Right atrium auricular region (tissue), 2 donors: Measurements from ENCODE around the gene GPC6. TPM values are rescaled to one million over a fixed set of nuclear protein-coding genes. Genes with fewer than 3 reads are reported as not detected.

Source experiments
- DNase-seq: peaks from one replicate; pipeline ENCODE4 v3.0.0-alpha.2; 2019; ENCODE audit warnings: low spot score
- H3K27ac ChIP-seq, 2 donors: fragments of 200-600 bp; sonication (generic); 1 replicate in 1 of 2; 2 replicates in 1 of 2; pipeline ENCODE4 v1.5.1; 2016 to 2019
- H3K27me3 ChIP-seq, 2 donors: fragments of 200-600 bp; sonication (generic); one replicate each; pipeline versions ENCODE4 v1.5.1 to v1.6.0; 2017 to 2019
- H3K36me3 ChIP-seq: fragments of 200-600 bp; sonication (generic); one replicate; pipeline ENCODE4 v1.5.1; 2016
- H3K4me1 ChIP-seq, 2 donors: fragments of 200-600 bp; sonication (generic); one replicate each; pipeline versions ENCODE4 v1.5.1 to v1.6.0; 2017 to 2019
- H3K4me3 ChIP-seq, 2 donors: fragments of 200-600 bp; sonication (generic); 1 replicate in 1 of 2; 2 replicates in 1 of 2; pipeline ENCODE4 v1.5.1; 2017 to 2019; ENCODE audit warnings: mild to moderate bottlenecking in 1 of 2, moderate library complexity in 1 of 2
- H3K9me3 ChIP-seq, 2 donors: fragments of 200-600 bp; sonication (generic); one replicate each; pipeline ENCODE4 v1.5.1; 2019
- CTCF ChIP-seq, 2 donors: fragments of 200-600 bp; sonication (generic); IDR thresholded peaks; one replicate each; pipeline ENCODE4 v1.5.1; 2019; ENCODE audit warnings: antibody characterized with exemption in 2 of 2
- total RNA-seq, 2 donors: library from RNA; depleted of rRNA; stranded (reverse); fragments of >200 nt; gene quantifications; one replicate each; pipeline ENCODE4 v1.1.0, GENCODE V29; 2016

The GPC6 gene
- total RNA-seq, 2 donors from 2014 or later, result 1.3 to 3.8 TPM

DNA sequence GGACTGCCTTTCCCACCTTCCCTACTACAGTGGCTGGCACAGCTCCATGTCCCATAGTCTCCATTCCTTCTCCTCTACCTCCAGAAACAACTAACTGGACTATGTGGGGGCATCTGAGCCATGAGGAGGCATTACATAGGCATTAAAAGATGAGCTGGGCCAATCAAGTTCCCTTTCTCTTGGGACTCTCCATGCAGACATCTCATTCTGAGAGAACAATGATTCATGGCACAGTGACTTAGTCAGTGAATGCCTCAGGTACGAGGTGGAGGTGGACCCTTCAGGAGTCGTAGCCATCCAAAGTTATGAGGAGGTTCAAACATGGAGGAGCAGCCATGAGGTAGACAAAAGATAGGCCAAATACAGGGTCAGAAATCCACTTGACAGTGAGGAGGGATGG, 70.0 kb downstream of the GPC6 start:
- no peak overlapping the region for H3K4me3 ChIP-seq
- H3K27ac ChIP-seq, result no peak overlapping the region
- no peaks in the 10 kb centered on the region for H3K9me3 ChIP-seq
- no peak for DNase-seq
- no peaks in the 10 kb centered on the region for H3K4me1 ChIP-seq
- no peak for TF ChIP-seq CTCF (IDR thresholded peaks at IDR 0.05)
- no peaks in the 10 kb centered on the region for H3K27me3 ChIP-seq
- H3K36me3 ChIP-seq, result no peaks in the 10 kb centered on the region

GRCh38 chr13:93298713-93299112, 72.1 kb downstream of the GPC6 start:
- TF ChIP-seq CTCF (IDR thresholded peaks at IDR 0.05), result no peak
- H3K27me3 ChIP-seq, result no peaks in the 10 kb centered on the region
- no peak overlapping the region for H3K27ac ChIP-seq
- H3K4me1 ChIP-seq, result no peaks in the 10 kb centered on the region
- no peaks in the 10 kb centered on the region for H3K36me3 ChIP-seq
- no peak for DNase-seq
- H3K9me3 ChIP-seq, result no peaks in the 10 kb centered on the region
- no peak overlapping the region for H3K4me3 ChIP-seq

DNA sequence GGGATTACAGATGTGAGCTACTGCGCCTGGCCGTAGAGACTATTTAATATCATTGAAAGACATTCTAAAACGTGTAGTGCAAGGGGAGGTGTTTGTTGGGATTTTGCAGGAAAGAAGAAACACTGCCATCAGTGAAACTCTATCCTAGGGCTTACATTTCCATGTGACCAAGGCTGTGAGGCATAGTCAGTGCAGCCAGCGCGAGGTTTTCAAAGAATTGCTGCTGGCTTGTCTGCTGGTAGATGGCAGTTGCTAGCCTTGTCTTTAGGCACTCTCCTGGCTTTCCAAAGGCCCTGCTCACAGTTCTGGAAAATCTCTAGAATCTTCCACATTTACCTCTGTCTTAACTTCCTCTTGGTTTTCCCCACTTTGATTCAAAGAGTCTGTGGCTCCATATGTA, 77.5 kb downstream of the GPC6 start:
- H3K27me3 ChIP-seq, result no peaks in the 10 kb centered on the region
- no peaks in the 10 kb centered on the region for H3K36me3 ChIP-seq
- TF ChIP-seq CTCF (IDR thresholded peaks at IDR 0.05), result no peak
- no peak overlapping the region for H3K27ac ChIP-seq
- H3K9me3 ChIP-seq, result no peaks in the 10 kb centered on the region
- DNase-seq, result no peak
- H3K4me3 ChIP-seq, result no peak overlapping the region
- H3K4me1 ChIP-seq, result no peaks in the 10 kb centered on the region

DNA sequence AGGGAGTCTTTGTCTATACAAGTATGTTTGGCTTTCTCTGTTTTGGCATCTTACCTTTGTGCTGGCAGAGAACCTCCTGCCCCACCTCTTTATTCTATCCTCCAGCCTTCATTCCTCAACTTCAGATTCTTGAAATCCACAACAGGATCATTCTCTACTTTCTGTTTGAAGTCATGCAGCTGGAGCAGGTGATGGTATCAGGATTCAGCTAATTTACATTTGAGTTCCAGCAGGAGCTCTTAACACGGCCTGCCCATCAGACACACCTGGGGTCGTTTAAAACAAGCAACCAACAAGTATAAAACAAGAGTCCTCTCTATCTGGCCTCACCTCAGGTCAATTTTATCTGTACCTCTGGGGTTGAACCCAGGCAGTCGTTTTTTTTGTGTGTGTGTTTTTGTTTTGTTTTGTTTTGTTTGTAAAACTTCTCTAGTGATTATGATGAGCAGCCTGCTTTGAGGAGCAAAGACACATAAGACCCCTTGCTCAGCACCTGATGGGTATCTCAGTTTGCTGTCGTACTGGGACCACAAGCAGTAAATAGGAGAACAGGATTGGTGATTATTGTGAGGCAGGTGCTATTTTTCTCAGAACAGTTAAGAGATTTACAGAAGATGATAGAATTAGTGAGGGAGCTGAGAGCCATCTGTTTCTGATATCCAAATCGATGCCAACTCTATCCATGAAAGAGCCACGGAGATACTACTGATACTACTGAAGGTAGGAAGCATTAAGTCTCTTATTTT, 78.4 kb downstream of the GPC6 start:
- Histone ChIP-seq H3K4me3 (no peak overlapping the region), H3K9me3 (no peaks in the 10 kb centered on the region), H3K36me3 (no peaks in the 10 kb centered on the region), H3K27ac (no peak overlapping the region), H3K27me3 (no peaks in the 10 kb centered on the region), H3K4me1 (no peaks in the 10 kb centered on the region)
- TF ChIP-seq CTCF (IDR thresholded peaks at IDR 0.05), result no peak
- no peak for DNase-seq

- H3K9me3 ChIP-seq, result no peaks in the 10 kb centered on the region
- H3K4me3 ChIP-seq, result no peak overlapping the region
- H3K36me3 ChIP-seq, result no peaks in the 10 kb centered on the region
- no peak for TF ChIP-seq CTCF (IDR thresholded peaks at IDR 0.05)
- H3K27ac ChIP-seq, result no peak overlapping the region
- H3K4me1 ChIP-seq, result no peaks in the 10 kb centered on the region
- no peak for DNase-seq
- H3K27me3 ChIP-seq, result no peaks in the 10 kb centered on the region
Observed at GRCh38 chr13:93305886-93306285, 79.3 kb downstream of the GPC6 start.

GRCh38 chr13:93307136-93307535, 80.5 kb downstream of the GPC6 start:
- Histone ChIP-seq H3K36me3 (no peaks in the 10 kb centered on the region), H3K4me1 (no peaks in the 10 kb centered on the region), H3K27me3 (no peaks in the 10 kb centered on the region), H3K4me3 (no peak overlapping the region), H3K9me3 (no peaks in the 10 kb centered on the region), H3K27ac (no peak overlapping the region)
- TF ChIP-seq CTCF (IDR thresholded peaks at IDR 0.05), result no peak
- DNase-seq, result no peak
